H1 (cell line): ENCODE data around the gene NOVA1. TPM values are rescaled to one million over a fixed set of nuclear protein-coding genes. Genes with fewer than 3 reads are reported as not detected.

ENCODE experiments used
- CTCF ChIA-PET: fragments of 300-600 bp; sonication (Branson Sonifier 250); formaldehyde crosslinking; loops from one replicate; lab custom pipeline; 2021; ENCODE audit not compliant: partially characterized antibody; lab: Charles Lee
- POLR2A ChIA-PET: fragments of 300-600 bp; sonication (Branson Sonifier 250); formaldehyde crosslinking; loops from one replicate; lab custom pipeline; 2021; ENCODE audit warnings: inconsistent platforms; ENCODE audit not compliant: partially characterized antibody; lab: Charles Lee
- DNase-seq, 2 experiments: peaks; one replicate each; pipeline versions ENCODE4 v3.0.0 to v3.0.0-alpha.2; 2010 to 2022; ENCODE audit warnings: low spot score in 2 of 2, low read depth in 1 of 2, mixed read lengths in 1 of 2
- FAIRE-seq: peaks from 2 replicates; lab custom pipeline; 2011; peaks lifted over from hg19 to GRCh38; lab: Jason Lieb, UNC
- H2AFZ ChIP-seq: 2 replicates; pipeline ENCODE4 v1.8.1; 2012; ENCODE audit warnings: low read length, inconsistent platforms
- H2AK5ac ChIP-seq: 2 replicates; pipeline ENCODE4 v1.6.1; 2013; ENCODE audit warnings: low read depth, low read length
- H2BK120ac ChIP-seq: replicated peaks from 2 replicates; pipeline ENCODE3; 2013; ENCODE audit warnings: low read depth, low read length, inconsistent platforms
- H2BK12ac ChIP-seq: 2 replicates; pipeline ENCODE4 v1.6.1; 2013; ENCODE audit warnings: low read depth, low read length
- H2BK15ac ChIP-seq: 2 replicates; pipeline ENCODE4 v1.6.1; 2013; ENCODE audit warnings: low read length
- H2BK20ac ChIP-seq: 2 replicates; pipeline ENCODE4 v1.6.1; 2013; ENCODE audit warnings: low read length
- H2BK5ac ChIP-seq: 2 replicates; pipeline ENCODE4 v1.6.1; 2013; ENCODE audit warnings: low read depth, low read length
- H3K14ac ChIP-seq: 2 replicates; pipeline ENCODE4 v1.6.1; 2013; ENCODE audit warnings: inconsistent platforms; ENCODE audit not compliant: insufficient read length
- H3K18ac ChIP-seq: 2 replicates; pipeline ENCODE4 v1.6.1; 2013; ENCODE audit warnings: low read length; ENCODE audit errors: extremely low read depth
- H3K23ac ChIP-seq: 2 replicates; pipeline ENCODE4 v1.6.1; 2013; ENCODE audit warnings: inconsistent platforms; ENCODE audit not compliant: insufficient read length
- H3K23me2 ChIP-seq: 2 replicates; pipeline ENCODE4 v1.6.1; 2013; ENCODE audit warnings: low read depth, low read length
- H3K27ac ChIP-seq: 2 replicates; pipeline ENCODE4 v1.6.1; 2011; ENCODE audit warnings: low read depth, low read length, inconsistent platforms
- H3K27me3 ChIP-seq, 4 experiments: replicated peaks in 1 of 4; 1 replicate in 1 of 4; 2 replicates in 3 of 4; pipeline versions ENCODE4 v1.6.1 to v1.8.1; 2011 to 2013; ENCODE audit warnings: low read length in 3 of 4, mild to moderate bottlenecking in 3 of 4, inconsistent platforms in 2 of 4, mixed read lengths in 2 of 4, moderate library complexity in 1 of 4; ENCODE audit not compliant: control insufficient read depth in 3 of 4, insufficient read depth in 3 of 4; ENCODE audit errors: extremely low read depth in 1 of 4
- H3K36me3 ChIP-seq, 4 experiments: 2 replicates each; pipeline versions ENCODE4 v1.6.1 to v1.8.1; 2011 to 2013; ENCODE audit warnings: mild to moderate bottlenecking in 4 of 4, low read length in 3 of 4, moderate library complexity in 2 of 4, control low read depth in 1 of 4, inconsistent platforms in 1 of 4; ENCODE audit not compliant: insufficient read depth in 4 of 4, control insufficient read depth in 2 of 4
- H3K4ac ChIP-seq: replicated peaks from 2 replicates; pipeline ENCODE3; 2013; ENCODE audit warnings: low read length, low read depth, mixed read lengths, inconsistent platforms; ENCODE audit not compliant: insufficient read length
- H3K4me1 ChIP-seq, 4 experiments: replicated peaks in 1 of 4; 1 replicate in 1 of 4; 2 replicates in 3 of 4; pipeline versions ENCODE4 v1.6.1 to v1.8.1; 2011 to 2013; ENCODE audit warnings: low read length in 3 of 4, inconsistent platforms in 2 of 4, mixed read lengths in 1 of 4; ENCODE audit not compliant: insufficient read depth in 4 of 4, control insufficient read depth in 3 of 4
- H3K4me2 ChIP-seq, 2 experiments: 2 replicates each; pipeline versions ENCODE4 v1.6.1 to v1.8.1; 2011 to 2013; ENCODE audit warnings: low read depth in 2 of 2, low read length in 2 of 2, control low read depth in 1 of 2, inconsistent platforms in 1 of 2, mild to moderate bottlenecking in 1 of 2; ENCODE audit not compliant: insufficient read depth in 1 of 2
- H3K4me3 ChIP-seq, 4 experiments: fragments of 200-600, 300-600 bp in 1 of 4; sonication (generic), shearing (Covaris generic), sonication (Bioruptor Twin) in 1 of 4; 2 replicates each; pipeline versions ENCODE4 v1.5.1 to v1.8.1; 2011 to 2016; ENCODE audit warnings: low read length in 4 of 4, low read depth in 3 of 4, control low read depth in 2 of 4, inconsistent platforms in 2 of 4, mild to moderate bottlenecking in 2 of 4, mixed read lengths in 1 of 4, moderate library complexity in 1 of 4; ENCODE audit not compliant: insufficient read depth in 2 of 4; ENCODE audit errors: extremely low read depth in 1 of 4
- H3K56ac ChIP-seq: replicated peaks from 2 replicates; pipeline ENCODE3; 2013; ENCODE audit warnings: low read depth, mild to moderate bottlenecking, mixed read lengths, low read length, inconsistent platforms; ENCODE audit not compliant: insufficient read length
- H3K79me1 ChIP-seq: 2 replicates; pipeline ENCODE4 v1.6.1; 2013; ENCODE audit warnings: low read depth, low read length, control low read depth
- H3K79me2 ChIP-seq, 2 experiments: 2 replicates each; pipeline versions ENCODE4 v1.6.1 to v1.8.1; 2012 to 2013; ENCODE audit warnings: low read length in 2 of 2, mild to moderate bottlenecking in 2 of 2, inconsistent platforms in 1 of 2; ENCODE audit not compliant: insufficient read depth in 2 of 2, control insufficient read depth in 1 of 2
- H3K9ac ChIP-seq, 4 experiments: replicated peaks in 1 of 4; 1 replicate in 1 of 4; 2 replicates in 3 of 4; pipeline versions ENCODE4 v1.6.1 to v1.8.1; 2011 to 2013; ENCODE audit warnings: low read depth in 3 of 4, low read length in 3 of 4, control low read depth in 2 of 4, mild to moderate bottlenecking in 2 of 4, moderate library complexity in 2 of 4, inconsistent platforms in 1 of 4; ENCODE audit errors: extremely low read depth in 1 of 4
- H3K9me3 ChIP-seq, 2 experiments: 2 replicates each; pipeline versions ENCODE4 v1.6.1 to v1.8.1; 2012 to 2013; ENCODE audit warnings: mild to moderate bottlenecking in 2 of 2, moderate library complexity in 2 of 2, control low read depth in 1 of 2, inconsistent platforms in 1 of 2, low read depth in 1 of 2, low read length in 1 of 2, mixed read lengths in 1 of 2; ENCODE audit not compliant: insufficient read depth in 2 of 2
- H4K20me1 ChIP-seq, 2 experiments: replicated peaks in 1 of 2; 2 replicates each; pipeline versions ENCODE3 to v1.8.1; 2011 to 2013; ENCODE audit warnings: inconsistent platforms in 2 of 2, low read length in 2 of 2, mild to moderate bottlenecking in 1 of 2; ENCODE audit not compliant: insufficient read depth in 2 of 2, control insufficient read depth in 1 of 2
- H4K5ac ChIP-seq: 2 replicates; pipeline ENCODE4 v1.6.1; 2013; ENCODE audit warnings: low read length, low read depth, mixed read lengths, inconsistent platforms; ENCODE audit not compliant: insufficient read length
- H4K8ac ChIP-seq: 2 replicates; pipeline ENCODE4 v1.8.0; 2013; ENCODE audit warnings: mild to moderate bottlenecking, moderate library complexity, low read length, inconsistent platforms; ENCODE audit not compliant: insufficient read depth; ENCODE audit errors: extremely low read depth
- H4K91ac ChIP-seq: replicated peaks from 2 replicates; pipeline ENCODE3; 2013; ENCODE audit warnings: low read length, mixed read lengths, inconsistent platforms; ENCODE audit not compliant: insufficient read length
- BRCA1 ChIP-seq: IDR thresholded peaks from 2 replicates; pipeline ENCODE4 v1.6.1; 2012; ENCODE audit warnings: low read depth, low read length, improper control_type of control experiment
- CEBPB ChIP-seq: IDR thresholded peaks from 2 replicates; pipeline ENCODE4 v1.6.1; 2012; ENCODE audit warnings: low read depth, low read length
- CHD1 ChIP-seq: IDR thresholded peaks from 2 replicates; pipeline ENCODE4 v1.6.1; 2012; ENCODE audit warnings: low read depth, low read length, improper control_type of control experiment
- HDAC6 ChIP-seq: IDR thresholded peaks from one replicate; pipeline ENCODE4 v1.7.1; 2012; ENCODE audit warnings: low read depth, mild to moderate bottlenecking, inconsistent platforms, low read length, moderate library complexity
- WGBS, 2 experiments: shearing (Covaris generic) in 1 of 2; methylation state at CpG; one replicate each; pipeline versions ENCODE4 v1.1.6 to v1.1.7; 2013 to 2015; ENCODE audit warnings: low lambda C conversion rate in 2 of 2, mixed read lengths in 2 of 2, inconsistent platforms in 1 of 2, low coverage in 1 of 2, missing lambda C conversion rate in 1 of 2; ENCODE audit not compliant: insufficient replicate concordance in 2 of 2, insufficient coverage in 1 of 2, insufficient read length in 1 of 2; ENCODE audit errors: extremely low coverage in 1 of 2, missing lambda C conversion rate in 1 of 2; 5-methylcytosine and 5-hydroxymethylcytosine counted together
- polyA plus RNA-seq, 7 experiments: library from polyadenylated mRNA; depleted of rRNA in 3 of 7; stranded (reverse) in 5 of 7; unstranded in 2 of 7; fragments of >200 nt in 5 of 7; fragments of 200-250 nt in 2 of 7; gene quantifications; 1 replicate in 5 of 7; 2 replicates in 1 of 7; 4 replicates in 1 of 7; pipeline versions ENCODE4 v1.2.1 to v1.2.3, GENCODE V29; 2011 to 2013; ENCODE audit warnings: missing spikeins in 2 of 7, mixed read lengths in 2 of 7
- total RNA-seq: library from RNA; stranded (reverse); fragmentation: NEBNext Ultra II Directional; extraction: Animal tissue kit (Norgen Biotek cat#: 25700); gene quantifications from 2 replicates; pipeline ENCODE4 v1.2.1, GENCODE V29; 2021

The NOVA1 gene
- total and polyA plus RNA-seq, 2 of the 8 experiments (the other 6 are each of a cell fraction or from before 2014, with no cell fraction given), result 6.8 to 12.7 TPM

GRCh38 chr14:26401179-26401968 lies 196.5 kb downstream of the NOVA1 start:
- Histone ChIP-seq H2AFZ (no peak overlapping the region), H3K79me1 (no peaks in the 10 kb centered on the region), H2BK120ac (no peak overlapping the region), H2BK12ac (no peak overlapping the region), H3K27me3 (no peaks in the 10 kb centered on the region), H3K4me1 (no peaks in the 10 kb centered on the region), H4K20me1 (no peaks in the 10 kb centered on the region), H4K5ac (no peak overlapping the region), H2AK5ac (no peak overlapping the region), H3K9me3 (no peaks in the 10 kb centered on the region), H3K23ac (no peak overlapping the region), H2BK15ac (no peak overlapping the region), H3K36me3 (no peaks in the 10 kb centered on the region), H3K4me3 (no peak overlapping the region), H2BK5ac (no peak overlapping the region), H3K9ac (no peak overlapping the region; a peak in 1 of 7 replicates), H3K79me2 (no peaks in the 10 kb centered on the region), H2BK20ac (no peak overlapping the region), H3K56ac (no peak overlapping the region), H4K91ac (no peak overlapping the region), H3K14ac (no peak overlapping the region), H3K27ac (no peak overlapping the region), H3K23me2 (no peaks in the 10 kb centered on the region), H4K8ac (no peak overlapping the region), H3K4me2 (no peak overlapping the region), H3K4ac (no peak overlapping the region), H3K18ac (no peak overlapping the region)
- ChIA-PET POLR2A (no interaction called here), CTCF (interaction anchor here (0.9 to 1.7 kb wide), 2 partner anchors 17 to 28 kb away, joined by 3 to 4 read pairs; no protein-coding TSS in a partner anchor)
- no peak for DNase-seq
- WGBS, 2 experiments, result 88% methylated on average over 11 of the region's 11 CpGs; no CpG with 5 or more reads in 1 of the 2 experiments
- no peak for FAIRE-seq
- TF ChIP-seq CHD1 (no peak), HDAC6 (no peak), BRCA1 (no peak), CEBPB (peak; percentile 70)
